ENCODE results near the gene PRKAA1.
"Not testable (repeated sequence)": the region's sequence is repeated elsewhere in the genome, so short reads cannot be mapped to it uniquely, and the experiment has no call there.

Gene PRKAA1

DNA sequence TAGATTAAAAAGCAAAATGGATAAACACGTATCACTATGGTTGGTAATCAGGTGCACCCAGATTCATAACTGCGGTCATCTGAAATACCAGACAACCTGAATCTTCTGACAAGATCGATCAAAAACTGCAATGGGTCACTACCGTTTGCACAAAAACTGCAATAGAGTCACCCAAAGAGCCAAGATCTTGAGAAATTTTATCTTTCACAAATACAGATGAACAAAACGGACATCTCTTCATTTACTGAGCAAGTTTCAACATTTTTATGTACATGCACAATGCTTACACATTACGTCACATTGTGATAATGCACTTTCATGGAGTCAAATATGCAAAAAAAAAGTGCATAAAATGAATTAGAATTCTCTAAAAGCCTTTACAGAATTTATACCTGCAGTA is 18.6 kb downstream of the PRKAA1 start:
- no peak for DNase-seq

DNA sequence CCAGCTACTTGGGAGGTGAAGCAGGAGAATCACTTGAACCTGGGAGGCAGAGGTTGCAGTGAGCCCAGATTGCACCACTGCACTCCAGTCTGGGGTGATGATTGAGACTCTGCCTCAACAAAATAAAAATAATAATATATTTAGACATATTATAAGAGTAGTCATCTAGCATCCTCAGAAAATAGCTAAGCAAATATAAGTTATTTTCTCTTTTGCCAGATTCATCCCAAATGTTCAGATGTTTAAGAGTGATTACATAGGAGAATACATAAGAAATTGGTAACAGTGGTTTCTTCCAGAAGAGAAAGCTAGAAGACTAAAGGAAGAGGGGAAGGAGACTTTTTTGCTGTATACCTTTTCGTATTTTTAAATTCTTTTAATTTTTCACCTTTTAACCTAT is 20.0 kb downstream of the PRKAA1 start:
- DNase-seq: no peak

DNA sequence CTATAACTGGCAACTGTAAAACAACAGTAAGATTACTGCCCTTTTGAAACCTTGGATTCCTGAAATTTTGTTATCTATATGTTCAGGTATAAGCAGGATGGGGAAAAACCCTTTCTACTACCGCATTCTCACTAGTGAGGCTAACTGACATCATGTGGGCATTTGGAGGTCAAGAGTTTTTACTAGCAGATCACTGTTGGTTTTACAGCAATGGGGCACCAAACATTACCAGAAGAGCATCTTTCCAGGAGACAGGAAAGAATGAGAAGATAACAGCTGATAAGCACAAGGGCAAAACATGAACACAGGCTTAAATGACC is 21.6 kb downstream of the PRKAA1 start:
- DNase-seq: no peak

DNA sequence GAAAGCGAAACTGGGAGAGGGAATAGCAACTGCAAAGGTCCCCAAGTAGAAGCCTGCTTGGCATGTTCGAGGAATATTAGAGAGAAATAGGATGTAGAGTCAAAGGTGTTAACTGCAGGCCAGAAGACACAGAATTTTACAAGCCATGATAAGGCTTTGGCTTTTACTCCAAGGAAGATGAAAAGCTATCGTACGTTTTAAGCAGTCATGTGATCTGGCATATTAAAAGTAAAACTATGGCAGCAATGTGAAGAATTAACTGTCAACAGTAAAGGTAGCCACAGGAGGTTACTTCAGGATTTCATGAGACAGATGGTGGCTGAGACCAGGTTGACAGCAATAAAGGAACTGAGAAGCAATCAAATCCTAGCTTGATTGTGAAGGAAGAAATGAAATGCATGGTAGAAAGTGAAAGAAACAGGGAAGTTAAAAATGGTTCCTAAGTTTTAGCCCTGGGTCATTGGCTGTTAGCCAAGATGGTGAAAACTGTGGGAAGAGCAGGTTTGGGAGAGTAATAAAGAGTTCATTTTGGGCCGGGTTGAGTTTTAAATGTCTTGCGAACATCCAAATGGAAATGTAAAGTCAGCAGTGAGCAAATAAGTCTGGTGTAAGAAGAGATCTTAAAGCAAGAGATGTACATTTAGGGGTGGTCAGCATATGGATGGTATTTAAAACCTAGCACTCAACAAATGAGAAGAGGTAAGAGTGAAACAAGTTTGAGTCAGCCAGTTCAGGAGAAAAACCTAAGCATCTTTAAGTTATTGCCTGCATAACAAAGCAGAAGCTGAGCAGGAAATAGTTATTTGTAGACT is 22.1 kb downstream of the PRKAA1 start:
- DNase-seq: no peak

DNA sequence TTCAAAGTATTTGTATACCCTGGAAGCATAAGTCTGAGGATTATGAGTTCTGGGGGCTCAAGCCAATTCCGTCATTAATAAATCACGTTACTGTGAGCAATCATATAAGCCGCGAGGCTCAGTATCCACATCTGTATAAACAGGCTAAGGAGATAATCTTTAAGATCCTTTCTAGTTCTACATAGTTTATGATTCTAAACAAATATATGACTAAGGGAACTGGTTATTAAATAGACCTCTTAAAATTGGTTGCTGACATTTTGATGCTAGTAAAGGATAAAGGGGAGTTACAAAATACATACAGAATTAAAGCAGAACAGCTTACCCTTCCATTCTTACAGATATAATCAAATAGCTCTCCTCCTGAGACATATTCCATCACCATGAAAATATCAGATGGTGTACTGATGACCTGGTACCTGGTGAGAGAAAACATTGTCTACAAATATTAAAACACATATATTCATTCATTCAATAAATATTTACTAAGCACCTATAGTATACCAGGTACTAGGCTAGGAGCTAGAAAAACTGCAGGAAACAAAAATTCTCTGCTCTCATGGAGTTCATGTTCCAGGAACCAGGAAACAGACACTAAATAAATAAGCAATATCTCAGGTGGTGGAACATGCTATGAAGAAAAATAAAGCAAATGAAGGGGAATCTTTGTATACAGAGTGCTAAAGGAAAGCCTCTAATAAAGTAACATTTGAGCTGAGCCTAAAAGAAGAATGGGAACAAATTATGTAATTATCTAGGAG is 22.9 kb downstream of the PRKAA1 start:
- no peak for DNase-seq

DNA sequence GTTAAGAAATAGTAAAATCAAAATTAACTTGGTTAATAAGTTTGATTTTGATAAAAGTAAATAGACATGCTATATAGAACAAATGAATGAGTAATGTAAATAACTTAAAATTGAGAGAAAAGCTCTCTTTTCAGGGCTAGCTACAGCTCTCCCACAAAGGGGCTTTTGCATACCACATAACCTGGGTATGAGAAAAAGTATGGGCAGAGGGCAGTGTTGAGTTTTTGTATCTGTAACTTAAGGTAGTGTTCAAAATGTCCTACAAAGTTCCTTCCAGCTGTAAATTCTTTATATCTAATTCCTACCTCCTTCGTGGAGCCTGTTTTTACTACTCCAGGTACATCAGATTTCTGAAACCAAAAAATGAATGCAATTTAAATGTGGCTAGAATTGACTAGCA is 23.6 kb downstream of the PRKAA1 start:
- DNase-seq: no peak

DNA sequence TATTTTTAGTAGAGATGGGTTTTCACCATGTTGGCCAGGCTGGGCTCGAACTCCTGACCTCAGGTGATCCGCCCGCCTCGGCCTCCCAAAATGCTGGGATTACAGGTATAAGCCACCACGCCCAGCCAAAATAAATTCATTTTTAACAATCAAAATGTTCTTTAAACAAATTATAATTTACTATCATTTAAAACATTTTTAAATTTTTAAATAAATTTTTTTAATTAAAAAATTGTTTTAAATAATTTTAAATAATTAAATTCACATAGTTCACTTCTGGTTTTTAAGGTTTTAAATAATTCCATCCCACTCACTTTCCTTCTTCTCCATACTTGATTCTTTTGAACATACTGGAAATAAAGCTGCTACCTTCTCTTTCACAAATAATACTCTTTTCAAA is 27.4 kb downstream of the PRKAA1 start:
- no peak for DNase-seq

DNA sequence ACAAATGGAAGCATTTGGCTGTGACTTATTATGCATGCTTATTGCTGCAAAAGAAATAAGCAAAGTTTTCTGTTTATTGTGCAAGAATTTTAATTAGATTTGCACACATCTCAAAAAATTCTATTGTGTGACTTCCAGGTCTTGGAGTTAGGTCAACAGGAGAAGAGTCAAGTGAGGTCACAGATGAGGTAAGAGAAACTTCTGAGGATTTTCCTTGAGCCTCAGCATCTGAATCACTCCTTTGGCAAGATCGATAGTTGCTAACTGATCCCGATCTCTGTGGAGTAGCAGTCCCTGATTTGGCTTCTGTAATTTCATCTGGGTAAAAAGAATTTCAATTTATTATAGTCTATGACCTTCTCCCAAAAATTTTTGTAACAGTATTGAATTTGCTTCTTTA is 35.5 kb downstream of the PRKAA1 start:
- no peak for DNase-seq

DNA sequence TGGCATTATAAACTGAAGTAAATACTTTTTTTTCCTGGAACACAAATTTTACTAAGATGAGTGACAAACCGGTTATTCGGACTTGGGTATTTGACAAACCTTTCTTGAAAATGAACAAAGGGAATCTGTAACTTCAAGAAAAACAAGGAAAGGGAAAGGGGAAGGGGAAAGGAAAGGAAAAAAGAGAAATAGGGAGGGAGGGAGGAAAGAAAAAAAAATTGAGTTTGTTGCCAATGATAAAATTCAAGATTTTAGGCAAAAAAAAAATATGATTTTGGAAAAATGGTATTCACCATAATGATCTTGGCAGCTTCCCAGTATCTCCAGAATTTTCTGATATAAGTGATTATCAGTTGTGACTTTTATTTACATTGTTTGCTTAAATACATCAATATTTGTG is 40.8 kb downstream of the PRKAA1 start:
- no peak for DNase-seq

DNA sequence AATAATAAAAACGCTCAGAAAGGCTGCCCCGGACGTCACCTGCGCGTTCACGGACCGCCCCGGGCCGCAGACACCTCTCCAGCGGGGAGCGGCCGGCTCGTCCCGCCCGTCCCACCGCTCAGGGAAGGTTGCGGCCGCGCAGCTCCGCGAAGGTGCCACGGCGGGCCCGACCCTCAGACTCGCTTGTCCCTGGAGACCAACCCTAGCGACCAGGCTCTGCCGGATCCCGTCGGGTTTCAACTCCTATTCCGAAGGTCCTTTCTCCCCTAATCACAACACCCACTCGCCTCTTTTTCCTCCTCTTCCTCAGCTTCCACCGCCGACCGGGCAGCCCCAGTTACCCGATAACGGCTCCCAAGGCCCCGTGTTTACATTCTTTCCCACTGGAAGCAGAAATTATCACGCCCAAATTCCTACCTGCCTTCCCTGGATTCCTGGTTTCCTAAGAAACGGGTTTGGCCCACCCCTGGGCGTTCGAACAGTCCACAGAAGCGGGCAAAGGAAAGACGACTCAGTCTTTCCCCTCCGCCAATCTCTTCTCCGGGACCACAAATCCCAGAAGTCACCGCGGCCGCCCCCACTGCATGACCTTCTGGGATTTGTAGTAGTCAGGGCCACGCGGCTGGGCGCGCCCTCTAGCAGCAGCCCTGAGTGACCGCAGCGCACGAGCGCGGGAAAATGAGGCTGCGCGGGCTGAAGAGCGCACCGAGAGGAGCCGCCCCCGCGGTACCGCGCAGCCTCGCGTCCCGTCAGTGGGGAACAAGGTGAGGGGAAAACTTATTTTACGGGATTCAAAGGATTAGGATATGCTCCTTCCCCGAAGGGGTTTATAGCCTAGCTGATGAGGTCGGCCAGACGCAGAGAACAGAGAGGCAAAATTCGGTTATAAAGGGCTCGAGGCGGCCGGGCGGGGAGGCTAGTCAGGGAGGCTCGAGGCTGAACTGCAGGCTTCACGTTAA is 42.5 kb downstream of the PRKAA1 start, which contains the start of gene TTC33:
Gene TTC33, minus strand, starts transcription at position 555 of the 959 bp plus-strand sequence. CDS start 8,943 bp downstream, outside the sequence.
- peak; percentile 93 for DNase-seq

DNA sequence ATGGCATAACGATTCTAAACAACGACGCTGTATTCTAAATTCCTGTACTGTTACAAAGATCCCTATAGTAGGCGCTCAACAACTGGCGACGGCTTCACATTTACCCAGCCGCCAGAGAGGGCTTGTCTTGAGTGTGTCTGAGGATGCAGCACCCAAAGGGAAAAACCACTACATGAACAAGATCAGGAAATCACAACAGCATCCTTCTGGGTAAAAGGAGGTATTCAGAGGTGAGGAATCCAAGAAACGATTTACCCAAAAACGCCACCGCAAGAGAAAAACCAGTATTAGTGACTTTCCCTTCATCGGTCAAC is 43.1 kb downstream of the PRKAA1 start:
- peak; percentile 77 for DNase-seq

DNA sequence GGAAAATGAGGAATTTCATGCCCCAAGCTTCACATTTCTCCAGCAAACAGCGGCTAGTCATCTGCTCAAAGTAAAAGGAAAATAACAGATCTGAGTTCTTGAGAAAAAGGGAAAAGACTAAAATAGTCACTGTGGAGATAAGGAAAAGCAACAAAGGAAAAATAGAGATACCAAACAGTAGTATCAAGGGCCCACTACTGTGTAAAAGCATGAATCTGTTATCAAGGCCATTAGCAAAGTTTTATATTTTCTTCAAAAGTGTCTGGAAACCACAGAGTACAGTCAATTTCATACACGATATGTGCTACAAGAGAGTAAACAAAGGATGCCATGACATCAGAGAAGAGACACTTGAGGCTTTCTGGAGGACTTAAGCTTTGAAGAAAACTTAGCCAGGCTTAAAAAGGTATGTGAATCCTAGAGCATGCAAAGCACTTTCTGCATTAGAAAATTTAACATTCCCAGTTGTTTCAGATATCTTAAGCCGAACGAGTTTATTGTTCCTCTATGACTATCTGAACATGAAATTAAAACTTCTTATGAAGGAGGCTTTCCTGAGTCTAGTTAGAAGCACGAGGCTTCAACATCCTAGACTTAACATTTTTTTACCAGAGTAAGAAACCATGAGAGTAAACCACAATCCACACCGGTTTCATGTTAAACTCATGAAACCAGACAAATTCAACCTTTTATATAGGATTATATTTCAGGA is 43.6 kb downstream of the PRKAA1 start:
- peak; percentile 44 for DNase-seq

DNA sequence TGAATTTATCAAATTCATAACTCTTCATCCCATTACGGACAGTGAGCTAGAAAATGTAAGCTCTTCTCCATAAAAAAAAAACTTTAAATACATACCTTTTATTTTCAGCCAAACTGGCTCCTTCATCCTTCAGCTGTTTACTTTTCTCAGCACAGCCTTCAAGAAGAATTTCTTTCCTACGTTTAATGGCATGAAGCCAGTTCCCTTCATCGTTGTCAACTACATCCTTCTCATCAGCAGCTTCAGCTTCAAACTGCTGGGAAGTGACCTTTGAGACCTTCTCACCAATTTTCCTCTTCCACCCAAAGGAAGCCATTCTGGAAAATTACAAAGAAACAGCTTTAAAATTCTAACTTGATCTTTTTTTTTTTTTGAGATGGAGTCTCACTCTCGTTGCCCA is 51.5 kb downstream of the PRKAA1 start:
- DNase-seq: no peak

DNA sequence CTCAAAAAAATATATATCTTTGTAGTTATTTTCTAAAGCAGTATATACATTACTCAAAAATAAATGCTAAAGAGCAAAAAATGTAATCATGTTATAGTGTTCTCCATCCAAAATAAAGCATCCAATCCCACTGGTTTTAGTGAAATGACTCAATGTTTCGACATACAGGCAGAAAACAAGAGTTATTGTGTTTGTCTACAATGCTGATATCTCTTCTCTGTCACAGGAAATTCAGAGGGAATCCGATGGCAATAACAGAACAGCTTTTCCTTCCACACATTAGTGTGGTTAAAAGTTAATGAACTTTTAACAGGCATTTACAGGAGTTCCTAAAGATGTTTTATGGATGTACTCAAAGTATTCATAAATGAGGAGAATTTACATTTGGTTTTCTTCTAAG is 54.4 kb downstream of the PRKAA1 start:
- DNase-seq: no peak

DNA sequence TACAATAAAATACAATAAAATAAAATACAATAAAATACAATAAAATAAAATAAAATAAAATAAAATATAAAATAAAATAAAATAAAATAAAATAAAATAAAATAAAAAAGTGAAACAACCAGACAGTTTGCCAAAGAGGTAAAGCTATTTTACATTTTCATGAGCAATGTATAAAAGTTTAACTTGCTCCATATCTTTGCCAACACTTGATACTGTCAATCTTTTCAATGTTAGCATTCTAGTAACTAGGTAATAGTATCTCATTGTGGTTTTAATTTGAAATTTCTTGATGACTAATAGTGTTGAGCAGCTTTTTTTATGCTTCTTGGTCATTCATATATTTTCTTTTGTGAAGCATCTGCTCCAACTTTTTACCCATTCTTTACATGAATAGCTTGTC is 59.7 kb downstream of the PRKAA1 start:
- no peak for DNase-seq

DNA sequence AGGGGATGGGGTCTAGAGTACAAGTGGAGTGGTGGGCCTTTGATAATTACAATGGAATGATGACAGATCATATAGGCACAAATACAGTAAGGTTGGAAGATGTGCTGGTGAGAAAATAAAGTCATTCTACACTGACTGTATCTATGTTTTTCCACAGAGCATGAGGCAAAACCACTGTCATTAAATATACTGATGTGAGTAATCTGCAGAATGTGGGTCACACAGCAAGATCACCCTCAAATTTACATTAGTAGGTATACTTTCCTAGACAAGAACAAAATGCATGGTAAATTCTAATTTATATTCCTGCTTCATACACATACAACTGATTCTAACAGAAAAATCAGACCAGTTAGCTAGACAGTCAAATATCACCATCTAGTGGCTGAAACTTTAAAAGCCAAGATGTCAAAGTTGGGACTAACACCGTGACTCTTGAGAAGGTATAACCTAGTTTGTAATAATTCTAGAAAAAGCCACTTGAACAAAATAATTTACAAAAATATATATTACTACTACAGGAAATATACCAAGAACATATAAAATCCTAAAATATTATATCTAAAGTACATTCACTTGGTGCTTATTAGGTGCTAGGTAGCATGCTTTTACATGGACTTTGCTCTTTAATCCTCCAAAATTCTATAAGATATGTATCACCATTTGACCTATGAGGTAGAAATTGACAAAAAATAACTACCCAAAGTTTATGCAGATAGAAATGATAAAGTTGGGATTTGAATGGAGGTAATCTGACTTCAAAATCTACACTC is 61.9 kb downstream of the PRKAA1 start:
- DNase-seq: peak; percentile 75

DNA sequence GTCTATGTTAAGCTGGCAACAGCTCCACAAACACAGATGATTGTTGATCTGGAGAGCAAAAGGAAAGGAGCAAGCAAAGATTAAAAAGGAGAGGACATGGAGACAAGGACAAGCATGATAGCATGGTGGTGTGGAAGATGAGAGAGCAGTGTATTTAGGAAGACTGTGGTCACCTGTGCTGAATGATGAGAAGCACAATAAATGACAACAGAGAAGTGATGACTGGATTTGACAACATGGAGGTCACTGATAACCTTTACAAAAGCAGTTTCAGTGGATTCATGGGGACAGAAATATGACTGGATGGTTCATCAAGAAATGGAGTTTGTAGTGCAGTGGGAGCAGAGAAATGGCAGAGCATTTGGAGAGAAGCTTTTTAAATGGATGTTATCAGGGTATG is 62.6 kb downstream of the PRKAA1 start:
- no peak for DNase-seq

DNA sequence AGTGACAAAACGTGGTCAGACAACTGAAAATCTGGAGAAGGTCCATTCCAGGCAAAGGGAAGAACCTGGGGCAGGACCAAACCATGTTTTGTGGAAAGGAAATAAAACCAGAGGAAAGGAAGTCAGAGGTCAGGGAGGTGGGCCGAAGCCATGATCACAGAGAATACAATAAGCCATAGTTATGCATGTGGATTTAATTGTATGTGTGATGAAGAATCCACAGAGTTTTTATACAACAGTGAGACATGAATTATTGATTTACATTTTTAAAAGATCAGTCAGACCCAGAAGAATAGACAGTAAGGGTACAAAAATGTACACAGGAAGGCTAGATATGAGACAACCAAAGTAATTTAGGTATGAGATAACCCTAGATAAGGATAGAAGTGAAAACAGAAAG is 63.2 kb downstream of the PRKAA1 start:
- DNase-seq: no peak

DNA sequence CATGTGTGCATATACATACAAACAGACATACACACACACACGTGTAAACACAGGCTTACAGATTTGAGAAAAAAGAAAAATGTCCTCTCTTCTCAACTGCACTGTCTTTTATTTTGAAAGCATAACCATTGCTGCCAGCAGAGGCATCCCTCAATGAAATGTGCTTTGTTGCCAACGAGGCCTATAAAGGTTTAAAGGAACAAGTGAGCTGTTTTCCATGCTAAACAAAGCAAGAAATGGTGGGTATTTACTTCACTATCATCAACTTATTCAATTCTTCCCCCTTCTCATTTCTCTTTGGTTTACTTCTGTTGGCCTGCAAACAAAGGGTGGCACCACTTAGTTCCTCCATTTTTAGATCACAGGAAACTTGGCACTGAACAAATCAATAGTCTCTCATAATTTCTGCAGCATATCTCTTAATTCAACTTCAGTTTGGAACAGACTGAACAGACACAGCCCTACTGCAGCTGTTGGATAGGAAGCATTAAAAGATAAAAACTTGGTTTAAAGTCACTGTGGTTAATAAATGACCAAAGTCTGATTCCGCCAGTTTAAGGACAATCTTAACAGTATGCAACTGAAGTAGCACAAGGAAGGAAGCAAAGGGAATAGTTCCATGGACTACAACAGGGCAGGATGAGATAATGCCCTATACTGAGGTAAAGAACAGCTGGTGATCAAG is 64.2 kb downstream of the PRKAA1 start:
- DNase-seq: no peak

DNA sequence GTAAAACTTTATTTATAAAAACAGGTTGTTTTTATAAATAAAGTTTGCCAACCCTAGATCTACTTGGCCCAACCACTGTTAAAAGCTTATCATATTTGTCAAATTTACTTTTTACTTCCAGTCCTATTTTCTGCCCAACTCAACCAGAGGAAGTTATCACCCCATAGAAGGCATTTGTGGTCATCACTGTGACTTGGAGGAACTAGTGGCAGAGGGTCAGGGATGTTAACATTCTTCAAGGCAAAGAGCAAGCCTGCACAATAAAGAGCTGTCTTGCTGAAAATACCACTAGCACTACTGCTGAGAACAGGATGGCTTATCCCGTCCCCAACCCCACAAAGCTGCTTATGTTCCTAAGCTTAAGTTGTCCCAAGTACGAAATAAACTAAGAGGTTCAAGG is 64.7 kb downstream of the PRKAA1 start:
- no peak for DNase-seq

DNA sequence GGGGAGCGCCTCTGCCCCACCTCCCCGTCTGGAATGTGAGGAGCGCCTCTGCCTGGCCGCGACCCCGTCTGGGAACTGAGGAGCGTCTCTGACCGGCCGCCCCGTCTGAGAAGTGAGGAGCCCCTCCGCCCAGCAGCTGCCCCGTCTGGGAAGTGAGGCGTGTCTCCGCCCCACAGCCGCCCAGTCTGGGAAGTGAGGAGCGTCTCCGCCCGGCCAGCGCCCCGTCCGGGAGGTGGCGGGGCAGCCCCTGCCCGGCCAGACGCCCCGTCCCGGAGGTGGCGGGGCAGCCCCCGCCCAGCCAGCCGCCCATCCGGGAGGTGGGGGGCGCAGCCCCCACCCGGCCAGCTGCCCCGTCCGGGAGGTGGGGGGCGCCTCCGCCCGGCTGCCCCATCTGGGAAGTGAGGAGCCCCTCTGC is 75.7 kb downstream of the PRKAA1 start:
- not testable (repeated sequence) for DNase-seq
